Measurements from ENCODE around the gene PHPT1. TPM values are rescaled to one million over a fixed set of nuclear protein-coding genes. Genes with fewer than 3 reads are reported as not detected.
A peak's percentile ranks its signal among the peaks of the same experiment; 100 is the strongest.

PHPT1 gene
- total RNA-seq, 1 donor from 2014 or later: 349 TPM

- peak; percentile 99 for DNase-seq
- peak within 1 kb of the TSS; percentile 85 for H3K27ac ChIP-seq (replicated peaks)
- H3K4me3 ChIP-seq: peak within 1 kb of the TSS; percentile 99
- H3K4me1 ChIP-seq: peaks cover 44% of the 10 kb centered on the region
- H3K27me3 ChIP-seq (ENCODE audit: low read depth): no peaks in the 10 kb centered on the region
- peaks cover 9% of the 10 kb centered on the region for H3K36me3 ChIP-seq
- intact Hi-C loops (cut with micrococcal nuclease): loop anchor here (10.0 kb wide), 1 partner anchor 49 kb away; no protein-coding TSS in a partner anchor
- no peak for TF ChIP-seq CTCF (IDR thresholded peaks at IDR 0.05; ENCODE audit: borderline replicate concordance)
- no peaks in the 10 kb centered on the region for H3K9me3 ChIP-seq (replicated peaks)
These were observed 36.9 kb downstream of the PHPT1 start, which contains the start of gene TRAF2 for GRCh38 chr9:136885950-136886578. Gene TRAF2 (plus strand): TSS chr9:136886516. CDS start chr9:136898741, 12,225 bp downstream.

- Histone ChIP-seq H3K36me3 (peaks cover 15% of the 10 kb centered on the region), H3K9me3 (replicated peaks) (no peaks in the 10 kb centered on the region), H3K27me3 (ENCODE audit: low read depth) (no peaks in the 10 kb centered on the region), H3K4me1 (peaks cover 37% of the 10 kb centered on the region), H3K27ac (replicated peaks) (peak overlapping the region; percentile 85), H3K4me3 (peak overlapping the region; percentile 99)
- intact Hi-C loops (cut with micrococcal nuclease): loop anchor here (10.0 kb wide), 1 partner anchor 48 kb away; no protein-coding TSS in a partner anchor
- TF ChIP-seq CTCF (IDR thresholded peaks at IDR 0.05; ENCODE audit: borderline replicate concordance): no peak
- DNase-seq: no peak
These were observed 37.7 kb downstream of the PHPT1 start for GRCh38 chr9:136886610-136887597.

- no peak overlapping the region for H3K27ac ChIP-seq (replicated peaks)
- intact Hi-C loops (cut with micrococcal nuclease): loop anchor here (10.0 kb wide), 1 partner anchor 46 kb away; no protein-coding TSS in a partner anchor
- no peaks in the 10 kb centered on the region for H3K9me3 ChIP-seq (replicated peaks)
- peaks cover 27% of the 10 kb centered on the region for H3K4me1 ChIP-seq
- no peak for DNase-seq
- H3K36me3 ChIP-seq: peaks cover 24% of the 10 kb centered on the region
- no peaks in the 10 kb centered on the region for H3K27me3 ChIP-seq (ENCODE audit: low read depth)
- no peak for TF ChIP-seq CTCF (IDR thresholded peaks at IDR 0.05; ENCODE audit: borderline replicate concordance)
- H3K4me3 ChIP-seq: no peak overlapping the region
These were observed 39.2 kb downstream of the PHPT1 start for GRCh38 chr9:136888454-136888853.

GRCh38 chr9:136889858-136890257, 40.6 kb downstream of the PHPT1 start:
- H3K4me3 ChIP-seq: no peak overlapping the region
- H3K27ac ChIP-seq (replicated peaks): no peak overlapping the region
- H3K4me1 ChIP-seq: peaks cover 27% of the 10 kb centered on the region
- no peak for DNase-seq
- no peak for TF ChIP-seq CTCF (IDR thresholded peaks at IDR 0.05; ENCODE audit: borderline replicate concordance)
- H3K36me3 ChIP-seq: peaks cover 31% of the 10 kb centered on the region
- no peaks in the 10 kb centered on the region for H3K9me3 ChIP-seq (replicated peaks)
- no peaks in the 10 kb centered on the region for H3K27me3 ChIP-seq (ENCODE audit: low read depth)
- intact Hi-C loops (cut with micrococcal nuclease): loop anchor here (10.0 kb wide), 1 partner anchor 45 kb away; no protein-coding TSS in a partner anchor

GRCh38 chr9:136890661-136891060, 41.5 kb downstream of the PHPT1 start:
- Histone ChIP-seq H3K9me3 (replicated peaks) (no peaks in the 10 kb centered on the region), H3K4me1 (peaks cover 23% of the 10 kb centered on the region), H3K27me3 (ENCODE audit: low read depth) (no peaks in the 10 kb centered on the region), H3K27ac (replicated peaks) (no peak overlapping the region), H3K36me3 (peaks cover 36% of the 10 kb centered on the region), H3K4me3 (no peak overlapping the region)
- intact Hi-C loops (cut with micrococcal nuclease): no loop called here
- TF ChIP-seq CTCF (IDR thresholded peaks at IDR 0.05; ENCODE audit: borderline replicate concordance): no peak
- no peak for DNase-seq

Data from left ventricle myocardium inferior (tissue), 1 donor.